Kidney epithelial cell (primary cell): Measurements from ENCODE around the gene GRID2. TPM values are rescaled to one million over a fixed set of nuclear protein-coding genes. Genes with fewer than 3 reads are reported as not detected.
"Not testable (repeated sequence)": the region's sequence is repeated elsewhere in the genome, so short reads cannot be mapped to it uniquely, and the experiment has no call there.

Experiments
- DNase-seq: peaks from one replicate; pipeline ENCODE4 v3.0.0-alpha.2; 2010; ENCODE audit warnings: low read depth
- H3K27me3 ChIP-seq: 2 replicates; pipeline ENCODE4 v1.6.0; 2011; ENCODE audit warnings: low read length; ENCODE audit not compliant: control insufficient read depth, insufficient read depth
- H3K36me3 ChIP-seq: 2 replicates; pipeline ENCODE4 v1.5.1; 2011; ENCODE audit warnings: low read length; ENCODE audit not compliant: control insufficient read depth, insufficient read depth
- H3K4me3 ChIP-seq: 2 replicates; pipeline ENCODE4 v1.5.1; 2011; ENCODE audit warnings: low read depth, mild to moderate bottlenecking, control low read depth, low read length
- total RNA-seq: library from RNA; depleted of rRNA; stranded (reverse); fragments of >200 nt; gene quantifications from 2 replicates; pipeline ENCODE4 v1.2.3, GENCODE V29; 2015
- TF ChIP-seq, protein P1 (sequence below): IDR thresholded peaks from 2 replicates; pipeline ENCODE4 v1.5.1; 2011; ENCODE audit warnings: mild to moderate bottlenecking, moderate library complexity, low read length, control low read depth, inconsistent platforms; ENCODE audit not compliant: insufficient read depth, poor library complexity, severe bottlenecking

The GRID2 gene
- total RNA-seq, 1 donor from 2014 or later, result not detected

GRCh38 chr4:93289831-93290230 lies 986.1 kb downstream of the GRID2 start:
- no peaks in the 10 kb centered on the region for H3K36me3 ChIP-seq
- no peak for DNase-seq
- no peaks in the 10 kb centered on the region for H3K27me3 ChIP-seq
- TF ChIP-seq, protein P1, sequence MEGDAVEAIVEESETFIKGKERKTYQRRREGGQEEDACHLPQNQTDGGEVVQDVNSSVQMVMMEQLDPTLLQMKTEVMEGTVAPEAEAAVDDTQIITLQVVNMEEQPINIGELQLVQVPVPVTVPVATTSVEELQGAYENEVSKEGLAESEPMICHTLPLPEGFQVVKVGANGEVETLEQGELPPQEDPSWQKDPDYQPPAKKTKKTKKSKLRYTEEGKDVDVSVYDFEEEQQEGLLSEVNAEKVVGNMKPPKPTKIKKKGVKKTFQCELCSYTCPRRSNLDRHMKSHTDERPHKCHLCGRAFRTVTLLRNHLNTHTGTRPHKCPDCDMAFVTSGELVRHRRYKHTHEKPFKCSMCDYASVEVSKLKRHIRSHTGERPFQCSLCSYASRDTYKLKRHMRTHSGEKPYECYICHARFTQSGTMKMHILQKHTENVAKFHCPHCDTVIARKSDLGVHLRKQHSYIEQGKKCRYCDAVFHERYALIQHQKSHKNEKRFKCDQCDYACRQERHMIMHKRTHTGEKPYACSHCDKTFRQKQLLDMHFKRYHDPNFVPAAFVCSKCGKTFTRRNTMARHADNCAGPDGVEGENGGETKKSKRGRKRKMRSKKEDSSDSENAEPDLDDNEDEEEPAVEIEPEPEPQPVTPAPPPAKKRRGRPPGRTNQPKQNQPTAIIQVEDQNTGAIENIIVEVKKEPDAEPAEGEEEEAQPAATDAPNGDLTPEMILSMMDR, result no peak
- no peak overlapping the region for H3K4me3 ChIP-seq

DNA sequence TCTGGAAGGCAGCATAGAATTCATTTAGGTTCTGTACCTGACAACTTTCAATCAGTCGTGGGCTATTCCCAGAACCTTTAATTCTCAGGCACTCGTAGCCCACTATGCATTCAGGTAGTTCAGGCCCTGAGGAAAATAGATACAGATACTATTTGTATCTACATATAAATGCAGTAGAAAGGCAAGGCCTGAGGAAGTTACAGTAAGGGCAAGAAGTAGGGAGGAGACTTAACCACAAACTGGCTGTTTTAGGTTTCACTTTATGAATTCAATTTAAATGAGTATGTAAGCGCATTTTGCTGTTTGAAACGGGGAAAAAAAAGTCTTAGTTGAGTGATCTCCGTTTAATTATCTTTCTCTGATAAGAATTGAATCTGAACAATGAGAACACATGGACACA lies 995.4 kb downstream of the GRID2 start:
- TF ChIP-seq, protein P1, result no peak
- no peak overlapping the region for H3K4me3 ChIP-seq
- H3K27me3 ChIP-seq, result no peaks in the 10 kb centered on the region

GRCh38 chr4:93300780-93301555 lies 997.2 kb downstream of the GRID2 start:
- not testable (repeated sequence) for H3K36me3 ChIP-seq, DNase-seq, H3K27me3 ChIP-seq, H3K4me3 ChIP-seq

More for the DNA sequence above, 995.4 kb downstream of the GRID2 start:
- H3K36me3 ChIP-seq, result no peaks in the 10 kb centered on the region
- DNase-seq, result no peak

DNA sequence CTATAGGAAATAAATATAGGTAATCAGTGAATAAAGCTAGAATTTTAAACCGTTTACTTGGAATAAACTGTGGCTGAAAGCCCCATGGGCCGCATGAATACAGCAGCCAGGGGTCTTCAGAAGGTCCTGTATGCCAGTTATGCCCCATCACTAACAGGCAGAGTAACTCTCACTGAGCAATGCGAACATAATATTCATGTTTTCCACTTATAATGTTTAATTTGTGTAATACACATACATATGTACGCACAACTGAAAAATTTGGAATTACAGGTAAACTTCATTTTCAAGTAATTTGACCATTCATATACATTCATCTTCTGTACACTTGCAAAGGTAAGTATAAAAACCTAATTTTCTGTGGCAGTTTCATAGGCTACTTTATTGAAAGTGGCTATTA lies 998.5 kb downstream of the GRID2 start:
- Histone ChIP-seq H3K36me3 (no peaks in the 10 kb centered on the region), H3K27me3 (no peaks in the 10 kb centered on the region), H3K4me3 (no peak overlapping the region)
- TF ChIP-seq, protein P1, result no peak
- no peak for DNase-seq

DNA sequence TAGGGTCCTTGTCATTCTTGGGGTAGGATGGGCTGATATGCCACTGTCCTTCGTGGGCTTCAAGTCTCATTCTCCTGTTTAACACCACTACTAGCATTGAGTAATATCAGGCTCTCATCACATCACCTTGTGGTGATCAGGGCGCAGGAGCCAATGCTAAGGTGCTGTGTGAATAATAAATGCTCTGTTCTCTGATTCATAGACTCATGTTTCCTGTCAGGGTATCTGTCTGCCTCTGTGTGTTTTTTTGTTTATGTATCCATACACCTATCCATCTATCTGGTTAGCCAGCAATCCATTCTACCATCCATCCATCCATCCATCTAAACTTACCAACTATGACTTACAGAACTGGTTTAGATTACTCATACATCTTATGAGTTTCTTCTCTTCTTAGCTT lies 999.7 kb downstream of the GRID2 start:
- no peaks in the 10 kb centered on the region for H3K36me3 ChIP-seq
- no peaks in the 10 kb centered on the region for H3K27me3 ChIP-seq
- no peak for DNase-seq
- TF ChIP-seq, protein P1, result no peak
- no peak overlapping the region for H3K4me3 ChIP-seq

- no peaks in the 10 kb centered on the region for H3K27me3 ChIP-seq
- no peak for DNase-seq
- no peaks in the 10 kb centered on the region for H3K36me3 ChIP-seq
These were observed 1008.5 kb downstream of the GRID2 start for GRCh38 chr4:93312299-93312698.

More at GRCh38 chr4:93312299-93312698, 1008.5 kb downstream of the GRID2 start:
- TF ChIP-seq, protein P1, result no peak
- no peak overlapping the region for H3K4me3 ChIP-seq
